Calu3 (cell line): Measurements from ENCODE around the gene CACUL1. TPM values are rescaled to one million over a fixed set of nuclear protein-coding genes. Genes with fewer than 3 reads are reported as not detected.

Source experiments
- BruUV-seq: library from RNA; stranded (reverse); fragments of 400-500 nt; replicated peaks from 2 replicates; lab custom pipeline; 2021; lab: Mats Ljungman, UMichigan
- CTCF ChIA-PET: fragments of 300-600 bp; sonication (Branson Sonifier 250); formaldehyde crosslinking; loops from one replicate; lab custom pipeline; 2022; ENCODE audit warnings: antibody characterized with exemption; lab: Charles Lee
- DNase-seq: peaks from one replicate; pipeline ENCODE4 v3.0.0; 2022
- H3K27ac Mint-ChIP-seq: one replicate; pipeline ENCODE4 v1.8.0; 2022; ENCODE audit warnings: mixed read lengths; ENCODE audit not compliant: unreplicated experiment
- H3K27me3 Mint-ChIP-seq: one replicate; pipeline ENCODE4 v1.8.0; 2022; ENCODE audit warnings: mixed read lengths; ENCODE audit not compliant: unreplicated experiment
- H3K36me3 Mint-ChIP-seq: one replicate; pipeline ENCODE4 v1.8.0; 2022; ENCODE audit warnings: mild to moderate bottlenecking, moderate library complexity, mixed read lengths; ENCODE audit not compliant: insufficient read depth, unreplicated experiment
- H3K4me1 Mint-ChIP-seq: one replicate; pipeline ENCODE4 v1.8.0; 2022; ENCODE audit warnings: mild to moderate bottlenecking, low read depth, mixed read lengths; ENCODE audit not compliant: unreplicated experiment
- H3K4me3 Mint-ChIP-seq: one replicate; pipeline ENCODE4 v1.8.0; 2022; ENCODE audit warnings: mild to moderate bottlenecking, low read depth, moderate library complexity, mixed read lengths; ENCODE audit not compliant: unreplicated experiment
- H3K9me3 Mint-ChIP-seq: one replicate; pipeline ENCODE4 v1.8.0; 2022; ENCODE audit warnings: low read depth, mixed read lengths; ENCODE audit not compliant: unreplicated experiment
- intact Hi-C: fragments of 100-400 bp; cut with micrococcal nuclease; formaldehyde crosslinking; loops from one replicate; pipeline ENCODE4 v1.10.0; 2022; ENCODE audit not compliant: unreplicated experiment
- total RNA-seq: library from RNA; stranded (reverse); gene quantifications from 2 replicates; pipeline ENCODE4 v1.2.3, GENCODE V29; 2022
- TF ChIP-seq, protein P1 (sequence below): fragments of 200-600 bp; IDR thresholded peaks from one replicate; pipeline ENCODE4 v1.8.0; 2022; ENCODE audit warnings: antibody characterized with exemption; ENCODE audit not compliant: unreplicated experiment

CACUL1 gene
- total RNA-seq, 1 experiment from 2014 or later, result 44.6 TPM

GRCh38 chr10:118692872-118693271 lies 61.9 kb downstream of the CACUL1 start:
- DNase-seq, result no peak
- CTCF ChIA-PET, result interaction anchor here (0.9 to 1.2 kb wide), 2 partner anchors 13 to 49 kb away, joined by 3 read pairs; no protein-coding TSS in a partner anchor

DNA sequence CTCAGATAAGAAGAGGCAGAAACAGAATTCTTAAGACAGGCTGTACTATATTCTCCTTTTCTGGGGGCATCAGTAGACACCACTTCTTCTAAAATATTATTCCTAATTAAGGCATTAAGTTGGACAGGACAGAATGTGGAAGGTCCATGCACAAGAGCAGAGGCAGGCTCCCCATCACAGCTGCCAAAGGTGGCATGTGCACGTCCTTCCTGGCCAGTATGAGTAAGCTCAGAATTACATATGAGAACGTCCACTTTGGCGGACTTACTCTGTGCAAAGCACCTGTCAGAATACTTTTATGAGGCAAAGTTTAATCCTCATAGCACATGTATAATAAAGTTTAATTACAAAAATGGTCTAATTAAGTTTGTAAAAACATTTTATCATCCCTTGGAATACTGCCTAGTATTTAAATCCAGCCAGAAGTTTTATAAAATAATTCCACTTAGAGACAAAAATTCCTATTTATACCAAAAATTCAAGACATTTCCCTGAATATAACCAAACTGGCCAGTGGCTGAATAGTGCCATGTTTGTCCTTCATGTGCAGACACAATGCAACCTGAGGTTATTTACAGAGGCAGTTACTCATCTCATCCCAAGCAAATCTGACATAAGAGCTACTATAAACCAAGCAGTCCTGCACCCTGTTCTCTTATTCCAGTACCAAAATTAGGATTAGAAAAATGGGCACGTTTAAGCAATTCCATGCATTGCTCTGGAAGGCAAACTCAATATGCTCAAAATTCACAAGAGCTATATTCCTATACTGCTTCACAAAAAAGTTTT lies 65.5 kb downstream of the CACUL1 start:
- CTCF ChIA-PET, result no interaction called here
- intact Hi-C loops, result no loop called here
- TF ChIP-seq, protein P1, sequence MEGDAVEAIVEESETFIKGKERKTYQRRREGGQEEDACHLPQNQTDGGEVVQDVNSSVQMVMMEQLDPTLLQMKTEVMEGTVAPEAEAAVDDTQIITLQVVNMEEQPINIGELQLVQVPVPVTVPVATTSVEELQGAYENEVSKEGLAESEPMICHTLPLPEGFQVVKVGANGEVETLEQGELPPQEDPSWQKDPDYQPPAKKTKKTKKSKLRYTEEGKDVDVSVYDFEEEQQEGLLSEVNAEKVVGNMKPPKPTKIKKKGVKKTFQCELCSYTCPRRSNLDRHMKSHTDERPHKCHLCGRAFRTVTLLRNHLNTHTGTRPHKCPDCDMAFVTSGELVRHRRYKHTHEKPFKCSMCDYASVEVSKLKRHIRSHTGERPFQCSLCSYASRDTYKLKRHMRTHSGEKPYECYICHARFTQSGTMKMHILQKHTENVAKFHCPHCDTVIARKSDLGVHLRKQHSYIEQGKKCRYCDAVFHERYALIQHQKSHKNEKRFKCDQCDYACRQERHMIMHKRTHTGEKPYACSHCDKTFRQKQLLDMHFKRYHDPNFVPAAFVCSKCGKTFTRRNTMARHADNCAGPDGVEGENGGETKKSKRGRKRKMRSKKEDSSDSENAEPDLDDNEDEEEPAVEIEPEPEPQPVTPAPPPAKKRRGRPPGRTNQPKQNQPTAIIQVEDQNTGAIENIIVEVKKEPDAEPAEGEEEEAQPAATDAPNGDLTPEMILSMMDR, result no peak
- Mint-ChIP-seq H3K9me3 (no peaks in the 10 kb centered on the region), H3K36me3 (peaks cover 16% of the 10 kb centered on the region), H3K4me1 (no peaks in the 10 kb centered on the region), H3K4me3 (no peak overlapping the region), H3K27ac (no peak overlapping the region), H3K27me3 (no peaks in the 10 kb centered on the region)
- no TSS peak for BruUV-seq
- DNase-seq, result no peak

More at GRCh38 chr10:118692872-118693271, 61.9 kb downstream of the CACUL1 start:
- intact Hi-C loops, result no loop called here
- Mint-ChIP-seq H3K27me3 (no peaks in the 10 kb centered on the region), H3K4me1 (no peaks in the 10 kb centered on the region), H3K4me3 (no peak overlapping the region), H3K27ac (no peak overlapping the region), H3K36me3 (peaks cover 8% of the 10 kb centered on the region), H3K9me3 (no peaks in the 10 kb centered on the region)
- TF ChIP-seq, protein P1, result no peak
- no TSS peak for BruUV-seq

DNA sequence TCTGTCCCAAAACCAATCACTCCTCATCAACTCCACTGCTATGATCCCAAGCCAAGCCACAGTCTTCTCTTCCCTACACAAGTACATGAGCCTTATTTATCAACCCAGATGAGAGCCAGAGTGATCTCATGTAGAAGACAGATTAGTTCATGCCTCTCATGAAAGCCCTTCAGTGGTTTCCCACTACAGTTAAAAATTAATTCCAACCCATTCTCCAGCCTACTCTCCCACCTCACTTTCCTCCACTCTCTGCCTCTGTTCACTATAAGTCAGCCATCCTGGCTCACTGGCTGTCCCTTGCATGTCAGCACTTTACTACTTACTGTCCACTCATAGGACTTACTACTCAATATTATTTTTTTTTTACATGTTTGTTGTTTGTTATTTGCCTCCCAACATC lies 67.3 kb downstream of the CACUL1 start:
- TF ChIP-seq, protein P1, result no peak

DNA sequence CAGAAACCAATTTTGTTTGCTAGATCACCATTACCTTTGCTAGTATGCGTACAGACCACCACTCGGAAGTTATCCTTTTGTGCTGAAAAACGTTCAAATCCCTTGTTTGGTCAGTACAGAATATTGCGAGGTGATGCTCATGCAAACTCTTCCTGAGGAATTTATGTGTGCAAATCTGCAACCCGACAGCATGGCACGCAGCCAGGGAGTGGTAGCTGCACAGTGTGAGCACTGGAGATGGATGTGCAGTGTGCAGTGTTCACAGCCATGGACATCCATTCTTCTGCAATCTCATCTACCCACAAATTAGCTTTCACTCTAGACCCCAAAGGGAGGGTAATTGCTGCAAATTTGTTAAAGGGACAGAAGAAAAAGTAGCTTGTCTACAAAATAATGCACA lies 72.2 kb downstream of the CACUL1 start:
- H3K36me3 Mint-ChIP-seq, result peaks cover 14% of the 10 kb centered on the region
- no peak overlapping the region for H3K27ac Mint-ChIP-seq
- no peak overlapping the region for H3K4me3 Mint-ChIP-seq
- CTCF ChIA-PET, result no interaction called here
- no peaks in the 10 kb centered on the region for H3K27me3 Mint-ChIP-seq
- DNase-seq, result no peak
- intact Hi-C loops, result no loop called here
- BruUV-seq, result no TSS peak
- H3K4me1 Mint-ChIP-seq, result no peaks in the 10 kb centered on the region
- TF ChIP-seq, protein P1, result no peak
- H3K9me3 Mint-ChIP-seq, result no peaks in the 10 kb centered on the region

More for the DNA sequence above, 67.3 kb downstream of the CACUL1 start:
- no peaks in the 10 kb centered on the region for H3K9me3 Mint-ChIP-seq
- CTCF ChIA-PET, result no interaction called here
- peaks cover 21% of the 10 kb centered on the region for H3K36me3 Mint-ChIP-seq
- no peaks in the 10 kb centered on the region for H3K4me1 Mint-ChIP-seq
- no peak overlapping the region for H3K4me3 Mint-ChIP-seq
- H3K27ac Mint-ChIP-seq, result no peak overlapping the region
- intact Hi-C loops, result no loop called here
- no peak for DNase-seq
- H3K27me3 Mint-ChIP-seq, result no peaks in the 10 kb centered on the region
- BruUV-seq, result no TSS peak
